Endothelial cell of umbilical vein (primary cell): ENCODE measurements around the gene CCDC30.

Experiments
- EZH2 ChIP-seq: IDR thresholded peaks from 2 replicates; pipeline ENCODE4 v1.6.1; 2012; ENCODE audit warnings: borderline replicate concordance, low read depth, mild to moderate bottlenecking, moderate library complexity, low read length, inconsistent platforms; ENCODE audit not compliant: severe bottlenecking
- GATA2 ChIP-seq: IDR thresholded peaks from 2 replicates; pipeline ENCODE4 v1.7.0; 2011; ENCODE audit warnings: low read depth, mild to moderate bottlenecking, moderate library complexity, mixed read lengths, low read length; ENCODE audit not compliant: insufficient read length, insufficient read depth
- JUN ChIP-seq: IDR thresholded peaks from 2 replicates; pipeline ENCODE4 v1.6.1; 2011; ENCODE audit warnings: borderline replicate concordance, low read depth; ENCODE audit not compliant: insufficient read length, insufficient read depth
- MYC ChIP-seq: IDR thresholded peaks from one replicate; pipeline ENCODE4 v1.6.1; 2011; ENCODE audit warnings: mild to moderate bottlenecking, low read depth, low read length
- POLR2A ChIP-seq: IDR thresholded peaks from 2 replicates; pipeline ENCODE4 v1.6.1; 2012; ENCODE audit warnings: low read depth, mild to moderate bottlenecking, control low read depth, low read length
- POLR2AphosphoS5 ChIP-seq: IDR thresholded peaks from 2 replicates; pipeline ENCODE4 v1.6.1; 2012; ENCODE audit warnings: low read depth, mild to moderate bottlenecking, control low read depth, low read length, moderate library complexity; ENCODE audit not compliant: insufficient read depth
- TF ChIP-seq, protein P1 (sequence below), 2 donors: IDR thresholded peaks; 1 replicate in 1 of 2; 2 replicates in 1 of 2; pipeline ENCODE4 v1.5.1; 2011; ENCODE audit warnings: low read length in 2 of 2, mild to moderate bottlenecking in 2 of 2, moderate library complexity in 2 of 2, control low read depth in 1 of 2, inconsistent platforms in 1 of 2, low read depth in 1 of 2; ENCODE audit not compliant: insufficient read depth in 1 of 2; ENCODE audit errors: extremely low read depth in 1 of 2
- TF ChIP-seq, protein P2 (sequence below): IDR thresholded peaks from 2 replicates; pipeline ENCODE4 v1.6.1; 2011; ENCODE audit not compliant: insufficient read depth, insufficient read length

DNA sequence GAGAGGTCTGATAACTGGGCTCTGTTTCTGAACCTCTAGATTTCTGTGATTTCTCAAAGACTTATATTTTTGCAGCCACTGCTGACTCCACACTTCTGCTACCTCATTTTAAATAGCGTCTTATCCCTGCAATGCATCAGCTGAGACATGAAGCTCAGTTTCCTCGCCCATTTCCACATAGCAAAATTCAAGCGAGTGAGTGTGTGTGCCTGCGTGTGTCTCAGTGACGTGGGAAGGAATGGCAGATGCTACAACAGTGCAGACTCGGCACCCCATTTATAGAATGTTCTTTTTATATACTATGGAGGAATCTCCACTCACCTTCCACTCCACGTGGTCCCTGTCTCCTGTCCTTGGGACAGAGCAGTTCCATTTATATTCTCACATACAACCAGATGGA, 43.0 kb upstream of the CCDC30 start:
- TF ChIP-seq, protein P1, sequence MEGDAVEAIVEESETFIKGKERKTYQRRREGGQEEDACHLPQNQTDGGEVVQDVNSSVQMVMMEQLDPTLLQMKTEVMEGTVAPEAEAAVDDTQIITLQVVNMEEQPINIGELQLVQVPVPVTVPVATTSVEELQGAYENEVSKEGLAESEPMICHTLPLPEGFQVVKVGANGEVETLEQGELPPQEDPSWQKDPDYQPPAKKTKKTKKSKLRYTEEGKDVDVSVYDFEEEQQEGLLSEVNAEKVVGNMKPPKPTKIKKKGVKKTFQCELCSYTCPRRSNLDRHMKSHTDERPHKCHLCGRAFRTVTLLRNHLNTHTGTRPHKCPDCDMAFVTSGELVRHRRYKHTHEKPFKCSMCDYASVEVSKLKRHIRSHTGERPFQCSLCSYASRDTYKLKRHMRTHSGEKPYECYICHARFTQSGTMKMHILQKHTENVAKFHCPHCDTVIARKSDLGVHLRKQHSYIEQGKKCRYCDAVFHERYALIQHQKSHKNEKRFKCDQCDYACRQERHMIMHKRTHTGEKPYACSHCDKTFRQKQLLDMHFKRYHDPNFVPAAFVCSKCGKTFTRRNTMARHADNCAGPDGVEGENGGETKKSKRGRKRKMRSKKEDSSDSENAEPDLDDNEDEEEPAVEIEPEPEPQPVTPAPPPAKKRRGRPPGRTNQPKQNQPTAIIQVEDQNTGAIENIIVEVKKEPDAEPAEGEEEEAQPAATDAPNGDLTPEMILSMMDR (IDR thresholded peaks at IDR 0.05; ENCODE audit: extremely low read depth in 1 of 2, insufficient read depth in 1 of 2, low read depth in 1 of 2, low read length in 2 of 2): no peak
- no peak for TF ChIP-seq POLR2AphosphoS5
- no peak for TF ChIP-seq GATA2
- no peak for TF ChIP-seq POLR2A
- no peak for TF ChIP-seq EZH2
- TF ChIP-seq, protein P2, sequence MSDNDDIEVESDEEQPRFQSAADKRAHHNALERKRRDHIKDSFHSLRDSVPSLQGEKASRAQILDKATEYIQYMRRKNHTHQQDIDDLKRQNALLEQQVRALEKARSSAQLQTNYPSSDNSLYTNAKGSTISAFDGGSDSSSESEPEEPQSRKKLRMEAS: no peak
- TF ChIP-seq JUN: no peak
- no peak for TF ChIP-seq MYC
